HEK293 (cell line): ENCODE results near the gene TSHZ2.

Experiments used
- CTCF ChIA-PET: fragments of 350-600 bp; formaldehyde crosslinking; extraction: SDS; loops from one replicate; lab custom pipeline; 2021; ENCODE audit warnings: antibody characterized with exemption; lab: Yijun Ruan, JAX
- POLR2A ChIA-PET: fragments of 300-600 bp; formaldehyde crosslinking; extraction: SDS; loops from one replicate; lab custom pipeline; 2020; ENCODE audit warnings: antibody characterized with exemption, inconsistent platforms; lab: Yijun Ruan, JAX
- H3K27ac ChIP-seq: fragments of 200-500 bp; sonication (Bioruptor generic); 2 replicates; pipeline ENCODE4 v1.5.1; 2014; ENCODE audit warnings: low read depth, low read length, control low read depth, inconsistent platforms; ENCODE audit errors: extremely low read depth
- H3K36me3 ChIP-seq, 2 experiments: fragments of 200-500 bp in 1 of 2; sonication (Bioruptor generic) in 1 of 2; 1 replicate in 1 of 2; 2 replicates in 1 of 2; pipeline ENCODE4 v1.5.1; 2014 to 2017; ENCODE audit warnings: inconsistent platforms in 2 of 2, low read length in 2 of 2; ENCODE audit not compliant: control insufficient read depth in 2 of 2, insufficient read depth in 1 of 2
- H3K4me1 ChIP-seq: fragments of 200-500 bp; sonication (Bioruptor generic); 2 replicates; pipeline ENCODE4 v1.5.1; 2014; ENCODE audit warnings: mild to moderate bottlenecking, low read length, inconsistent platforms; ENCODE audit not compliant: control insufficient read depth, insufficient read depth
- H3K4me3 ChIP-seq: 2 replicates; pipeline ENCODE4 v1.5.1; 2011; ENCODE audit warnings: low read depth, mild to moderate bottlenecking, control low read depth, low read length, moderate library complexity
- H3K9me3 ChIP-seq: fragments of 200-500 bp; sonication (Bioruptor generic); 2 replicates; pipeline ENCODE4 v1.5.1; 2014; ENCODE audit warnings: low read depth, low read length, inconsistent platforms; ENCODE audit not compliant: control insufficient read depth, insufficient read depth
- KLF16 ChIP-seq: fragments of 450-650 bp; formaldehyde crosslinking; IDR thresholded peaks from 2 replicates; pipeline ENCODE4 v1.5.1; 2017; ENCODE audit warnings: missing biosample characterization, missing genetic modification characterization
- PRDM6 ChIP-seq: fragments of 450-650 bp; formaldehyde crosslinking; IDR thresholded peaks from 2 replicates; pipeline ENCODE4 v1.5.1; 2017; ENCODE audit warnings: missing biosample characterization, missing genetic modification characterization
- SP7 ChIP-seq: fragments of 450-650 bp; formaldehyde crosslinking; IDR thresholded peaks from 2 replicates; pipeline ENCODE4 v1.5.1; 2016; ENCODE audit warnings: missing biosample characterization, missing genetic modification characterization
- TRIM28 ChIP-seq: IDR thresholded peaks from 2 replicates; pipeline ENCODE4 v1.6.1; 2011; ENCODE audit warnings: low read length, control low read depth, borderline replicate concordance
- ZBTB11 ChIP-seq: fragments of 450-650 bp; formaldehyde crosslinking; conservative IDR thresholded peaks from 2 replicates; pipeline ENCODE4 v1.5.1; 2016; ENCODE audit warnings: low read depth, missing biosample characterization, missing genetic modification characterization
- ZBTB48 ChIP-seq: fragments of 450-650 bp; formaldehyde crosslinking; IDR thresholded peaks from 2 replicates; pipeline ENCODE4 v1.5.1; 2016; ENCODE audit warnings: missing biosample characterization, missing genetic modification characterization
- ZFP69B ChIP-seq: fragments of 450-650 bp; formaldehyde crosslinking; IDR thresholded peaks from 2 replicates; pipeline ENCODE4 v1.5.1; 2016; ENCODE audit warnings: missing biosample characterization, missing genetic modification characterization
- ZNF114 ChIP-seq: fragments of 450-650 bp; formaldehyde crosslinking; IDR thresholded peaks from 2 replicates; pipeline ENCODE4 v1.5.0; 2017; ENCODE audit warnings: missing biosample characterization, missing genetic modification characterization
- ZNF23 ChIP-seq: fragments of 450-650 bp; formaldehyde crosslinking; IDR thresholded peaks from 2 replicates; pipeline ENCODE4 v1.5.1; 2016; ENCODE audit warnings: missing biosample characterization, missing genetic modification characterization, borderline replicate concordance
- ZNF26 ChIP-seq: fragments of 450-650 bp; formaldehyde crosslinking; IDR thresholded peaks from 2 replicates; pipeline ENCODE4 v1.5.1; 2016; ENCODE audit warnings: missing biosample characterization, missing genetic modification characterization
- ZNF280C ChIP-seq: fragments of 450-650 bp; formaldehyde crosslinking; IDR thresholded peaks from 2 replicates; pipeline ENCODE4 v1.5.1; 2016; ENCODE audit warnings: missing biosample characterization, missing genetic modification characterization
- ZNF292 ChIP-seq: fragments of 450-650 bp; formaldehyde crosslinking; IDR thresholded peaks from 2 replicates; pipeline ENCODE4 v1.5.1; 2016; ENCODE audit warnings: low read depth, missing biosample characterization, missing genetic modification characterization, borderline replicate concordance
- ZNF416 ChIP-seq: fragments of 450-650 bp; formaldehyde crosslinking; IDR thresholded peaks from 2 replicates; pipeline ENCODE4 v1.5.1; 2016; ENCODE audit warnings: missing biosample characterization, missing genetic modification characterization
- ZNF501 ChIP-seq: fragments of 450-650 bp; formaldehyde crosslinking; IDR thresholded peaks from 2 replicates; pipeline ENCODE4 v1.5.1; 2016; ENCODE audit warnings: missing biosample characterization, missing genetic modification characterization
- ZNF521 ChIP-seq: fragments of 450-650 bp; formaldehyde crosslinking; IDR thresholded peaks from 2 replicates; pipeline ENCODE4 v1.5.1; 2017; ENCODE audit warnings: missing biosample characterization, mild to moderate bottlenecking, missing genetic modification characterization
- ZNF549 ChIP-seq: fragments of 450-650 bp; IDR thresholded peaks from 2 replicates; pipeline ENCODE4 v1.5.1; 2018; ENCODE audit warnings: missing biosample characterization, missing genetic modification characterization, mild to moderate bottlenecking, inconsistent platforms, moderate library complexity
- ZNF596 ChIP-seq: fragments of 450-650 bp; IDR thresholded peaks from 2 replicates; pipeline ENCODE4 v1.5.0; 2018; ENCODE audit warnings: missing biosample characterization, mild to moderate bottlenecking, missing genetic modification characterization, moderate library complexity
- ZNF623 ChIP-seq: fragments of 450-650 bp; formaldehyde crosslinking; IDR thresholded peaks from 2 replicates; pipeline ENCODE4 v1.5.1; 2016; ENCODE audit warnings: missing biosample characterization, missing genetic modification characterization
- ZNF664 ChIP-seq: fragments of 450-650 bp; formaldehyde crosslinking; IDR thresholded peaks from 2 replicates; pipeline ENCODE4 v1.5.1; 2016; ENCODE audit warnings: missing biosample characterization, missing genetic modification characterization
- ZNF704 ChIP-seq: fragments of 450-650 bp; formaldehyde crosslinking; IDR thresholded peaks from 2 replicates; pipeline ENCODE4 v1.5.1; 2016; ENCODE audit warnings: missing biosample characterization, missing genetic modification characterization
- ZNF792 ChIP-seq: fragments of 450-650 bp; formaldehyde crosslinking; IDR thresholded peaks from 2 replicates; pipeline ENCODE4 v1.5.1; 2016; ENCODE audit warnings: missing biosample characterization, missing genetic modification characterization

The TSHZ2 gene

GRCh38 chr20:52924411-52925271 is 47.5 kb upstream of the TSHZ2 start:
- H3K27ac ChIP-seq: no peak overlapping the region
- no peaks in the 10 kb centered on the region for H3K36me3 ChIP-seq
- ChIA-PET CTCF (no interaction called here), POLR2A (interaction anchor here (0.6 kb wide), 1 partner anchor 843 kb away, joined by 4 read pairs; no protein-coding TSS in a partner anchor)
- no peak overlapping the region for H3K4me3 ChIP-seq
- TF ChIP-seq ZNF114 (tag by site-specific recombination) (no peak), ZNF501 (no peak), SP7 (tag by site-specific recombination) (no peak)
- no peaks in the 10 kb centered on the region for H3K9me3 ChIP-seq
- H3K4me1 ChIP-seq: no peaks in the 10 kb centered on the region

- no peaks in the 10 kb centered on the region for H3K9me3 ChIP-seq
- CTCF ChIA-PET: no interaction called here
- no peak overlapping the region for H3K27ac ChIP-seq
- H3K4me1 ChIP-seq: no peaks in the 10 kb centered on the region
- TF ChIP-seq ZNF664 (tag by site-specific recombination) (no peak), ZNF792 (tag by site-specific recombination) (no peak), ZBTB48 (no peak), ZNF26 (tag by site-specific recombination) (no peak)
- no peaks in the 10 kb centered on the region for H3K36me3 ChIP-seq
- no peak overlapping the region for H3K4me3 ChIP-seq
- POLR2A ChIA-PET: no interaction called here
These were observed 45.7 kb upstream of the TSHZ2 start for GRCh38 chr20:52926505-52926904.

- H3K4me3 ChIP-seq: no peak overlapping the region
- H3K4me1 ChIP-seq: no peaks in the 10 kb centered on the region
- no peaks in the 10 kb centered on the region for H3K36me3 ChIP-seq
- no peaks in the 10 kb centered on the region for H3K9me3 ChIP-seq
- no peak overlapping the region for H3K27ac ChIP-seq
- POLR2A ChIA-PET: no interaction called here
- CTCF ChIA-PET: no interaction called here
- TF ChIP-seq ZNF292 (tag by site-specific recombination): no peak
- TF ChIP-seq ZNF549 (tag by site-specific recombination): no peak
- no peak for TF ChIP-seq KLF16 (tag by site-specific recombination)
- TF ChIP-seq TRIM28: no peak
- TF ChIP-seq ZNF521 (tag by site-specific recombination): no peak
- no peak for TF ChIP-seq ZNF23 (tag by site-specific recombination)
- TF ChIP-seq SP7 (tag by site-specific recombination): no peak
- TF ChIP-seq ZNF596 (tag by site-specific recombination): no peak
- TF ChIP-seq ZNF623: no peak
- no peak for TF ChIP-seq ZNF280C (tag by site-specific recombination)
- no peak for TF ChIP-seq ZFP69B (tag by site-specific recombination)
- TF ChIP-seq ZNF704 (tag by site-specific recombination): no peak
- no peak for TF ChIP-seq PRDM6
- TF ChIP-seq ZBTB11: no peak
- no peak for TF ChIP-seq ZNF416
These were observed 38.3 kb upstream of the TSHZ2 start for GRCh38 chr20:52933867-52934266.
